Activated CD4-positive, alpha-beta T cell treated with anti-CD3 and anti-CD28 coated beads for 4 hours (primary cell): ENCODE measurements around the gene KRT86.
A peak's percentile ranks its signal among the peaks of the same experiment; 100 is the strongest.
"Not testable (repeated sequence)": the region's sequence is repeated elsewhere in the genome, so short reads cannot be mapped to it uniquely, and the experiment has no call there.

ENCODE experiments used
- DNase-seq, 2 donors: peaks; one replicate each; pipeline ENCODE4 v3.0.0-alpha.2; 2020

Gene KRT86

DNA sequence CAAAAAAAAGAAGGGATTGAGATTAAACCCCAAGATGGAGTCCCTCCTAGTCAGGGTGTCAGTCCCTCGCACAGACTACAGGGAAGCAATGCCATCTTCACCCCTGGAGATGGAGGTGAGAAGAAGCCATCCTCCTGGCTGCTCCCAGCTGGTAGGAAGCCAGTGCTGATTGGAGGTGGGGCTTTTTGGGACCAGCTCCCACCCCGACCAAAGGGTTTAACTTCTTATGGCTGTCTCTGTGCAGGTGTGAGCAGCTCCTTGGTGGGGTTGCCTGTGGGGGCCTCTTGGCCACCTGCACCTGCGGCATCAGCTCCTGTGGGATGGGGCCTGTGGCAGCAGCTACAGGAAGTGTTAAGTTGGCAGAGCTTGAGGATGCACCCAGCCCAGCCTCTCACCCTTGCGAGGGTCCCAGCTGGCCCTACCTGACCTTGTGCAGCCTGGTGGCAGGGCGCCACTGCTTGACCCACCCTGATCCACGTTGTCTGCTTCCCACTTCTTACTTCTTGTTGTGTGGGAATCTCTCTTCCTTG is 3.8 kb upstream of the KRT86 start:
- no peak for DNase-seq

DNA sequence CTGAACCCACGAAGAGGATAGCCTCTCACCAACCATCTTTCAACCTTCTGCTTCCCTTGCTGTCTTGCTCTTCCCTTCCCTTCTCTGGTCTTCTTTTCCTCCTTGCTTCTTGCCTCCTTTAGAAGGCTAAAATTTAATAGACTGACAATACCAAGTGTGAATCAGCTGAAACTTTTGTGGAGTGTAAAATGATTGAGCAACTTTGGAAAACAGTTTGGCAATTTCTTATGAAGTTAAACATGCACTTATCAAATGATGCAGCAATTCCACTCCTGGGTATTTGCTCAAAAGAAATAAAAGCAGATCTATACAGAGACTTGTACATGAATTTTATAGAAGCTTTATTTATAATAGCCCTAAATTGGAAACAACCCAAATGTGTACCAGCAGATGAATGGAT is 3.3 kb upstream of the KRT86 start:
- no peak for DNase-seq

GRCh38 chr12:52275686-52276085 is 1.2 kb downstream of the KRT86 start:
- DNase-seq: no peak

GRCh38 chr12:52277486-52278245 is 3.2 kb downstream of the KRT86 start:
- DNase-seq: no peak

- peak; percentile 41 to 68 for DNase-seq
Measured at GRCh38 chr12:52278575-52279421, 4.4 kb downstream of the KRT86 start.

DNA sequence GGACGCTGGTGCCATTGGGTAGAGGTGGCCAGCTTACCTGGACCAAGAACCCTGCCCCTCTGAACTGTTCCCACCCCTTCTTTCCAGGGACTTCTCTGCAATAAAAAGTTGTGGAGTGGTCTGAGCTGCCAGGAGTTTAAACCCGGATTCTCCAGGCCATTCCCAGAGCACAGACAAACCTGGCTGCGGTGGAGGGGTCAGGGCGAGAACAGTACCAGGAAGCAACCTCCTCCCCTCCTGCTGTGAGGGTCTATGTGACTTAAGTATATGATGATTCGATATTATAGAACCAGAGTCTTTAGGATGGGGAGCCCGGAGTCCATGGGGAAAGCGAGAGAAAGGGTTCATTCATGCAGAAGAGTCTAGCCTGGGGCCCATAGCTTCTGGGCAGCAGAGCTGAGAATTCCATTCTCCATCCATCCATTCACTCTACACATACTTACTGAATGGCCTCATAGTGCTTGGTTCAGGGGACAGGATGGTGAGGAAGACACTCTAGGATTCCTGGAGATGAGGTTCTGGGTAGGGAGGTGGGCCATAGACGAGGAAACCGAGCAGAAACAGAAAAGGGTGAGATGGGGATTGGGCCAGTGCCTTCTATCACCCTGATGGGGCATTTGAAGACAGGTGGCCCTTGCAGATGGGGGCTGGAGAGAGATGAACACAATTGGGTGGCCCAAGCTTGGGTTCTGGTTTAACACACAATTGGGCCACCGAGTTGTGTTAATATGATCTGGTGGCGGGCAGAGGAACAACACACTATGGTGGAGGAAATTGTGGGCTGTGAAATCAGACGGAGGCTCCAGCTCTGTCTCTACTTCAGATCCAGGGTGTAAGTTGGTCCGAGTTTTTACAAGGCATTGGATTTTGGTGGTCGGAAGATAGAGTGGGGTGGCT is 5.2 kb downstream of the KRT86 start:
- no peak for DNase-seq

DNA sequence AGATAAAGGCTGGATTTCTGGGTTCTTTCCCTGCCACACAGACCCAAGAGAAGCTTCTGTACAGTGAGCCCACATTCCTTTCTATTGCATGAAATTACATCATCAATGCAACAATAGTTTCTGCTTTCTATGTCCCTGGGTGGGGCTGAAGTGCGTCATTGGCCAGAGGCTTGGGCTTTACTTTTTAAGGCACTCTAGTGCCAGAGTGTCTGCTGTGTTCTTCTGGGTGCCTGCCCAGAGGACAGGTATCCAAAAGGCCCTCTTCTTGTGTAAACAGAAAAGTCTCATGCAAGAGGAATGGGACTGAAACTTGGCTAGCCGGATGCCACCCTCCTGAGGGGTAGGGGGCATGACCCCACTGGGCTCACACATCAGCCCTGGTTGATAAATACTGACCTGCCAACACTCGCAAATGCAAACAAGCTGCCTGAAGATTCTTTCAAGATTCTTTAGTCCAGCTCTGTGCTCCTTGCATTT is 5.9 kb downstream of the KRT86 start:
- DNase-seq: no peak

DNA sequence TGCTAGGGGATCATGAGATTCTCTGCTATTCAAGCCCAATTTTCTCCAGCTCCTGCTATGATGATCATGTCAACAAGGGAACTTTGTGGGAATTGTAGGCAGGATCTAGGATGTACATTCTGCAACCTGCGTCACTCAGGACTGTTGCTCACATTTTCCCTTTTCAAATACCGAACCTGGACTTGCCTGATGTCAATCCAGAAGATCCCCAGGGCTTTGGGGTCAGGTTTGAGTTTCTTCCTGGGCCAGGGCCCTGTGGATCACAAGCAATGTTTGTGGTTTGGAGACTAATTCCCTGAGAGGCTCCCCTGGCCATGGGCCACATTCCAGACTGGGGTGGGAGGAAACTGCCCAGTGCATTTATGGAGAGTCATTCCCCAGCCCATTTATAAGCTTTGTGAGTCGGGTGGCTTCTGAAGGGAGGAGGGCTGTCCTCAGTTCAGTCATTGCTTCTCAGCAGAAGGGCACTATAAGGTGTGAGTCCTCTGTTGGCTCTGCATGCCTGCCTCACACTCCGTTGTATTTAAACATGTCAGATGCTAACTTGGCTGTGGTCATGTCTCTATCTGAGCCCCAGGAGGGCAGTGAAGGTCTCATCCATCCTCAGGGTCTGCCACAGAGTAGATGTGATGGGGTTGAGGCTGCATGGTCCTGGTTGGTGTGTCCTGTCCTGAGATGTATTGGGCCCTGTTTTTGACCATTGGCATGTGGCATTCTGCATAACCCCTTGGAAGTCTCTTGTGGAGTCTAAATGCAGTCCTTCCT is 6.5 kb downstream of the KRT86 start:
- DNase-seq: no peak

DNA sequence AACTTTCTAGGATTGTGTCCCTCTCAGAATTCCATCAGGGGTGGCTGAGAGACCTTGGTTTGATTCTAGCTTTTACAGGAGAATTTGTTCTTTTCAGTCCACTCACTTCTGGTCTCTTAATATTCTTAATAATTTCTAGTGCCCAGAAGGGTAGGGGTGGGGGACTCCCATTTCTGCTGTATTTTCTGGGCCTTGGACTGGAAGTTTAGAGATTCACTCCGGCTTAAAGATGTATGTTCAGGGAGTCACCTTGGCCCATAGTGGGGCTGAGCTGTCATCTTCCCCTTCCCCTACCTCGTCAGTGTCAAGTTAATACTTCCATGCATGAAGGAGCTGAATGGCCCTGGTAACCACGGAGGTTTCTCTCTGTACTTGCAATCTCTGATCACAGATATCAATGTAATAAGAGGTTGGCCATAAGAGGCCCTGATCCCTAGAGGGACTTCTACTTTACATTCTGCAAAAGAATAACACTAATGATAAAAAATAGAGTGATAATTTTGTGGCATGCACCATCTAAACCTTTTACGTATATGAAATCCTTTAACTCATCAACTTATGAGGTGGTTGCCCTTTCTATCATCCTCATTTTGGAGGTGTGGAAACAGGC is 10.2 kb downstream of the KRT86 start:
- DNase-seq: no peak

GRCh38 chr12:52285172-52285745 is 10.8 kb downstream of the KRT86 start:
- no peak for DNase-seq

DNA sequence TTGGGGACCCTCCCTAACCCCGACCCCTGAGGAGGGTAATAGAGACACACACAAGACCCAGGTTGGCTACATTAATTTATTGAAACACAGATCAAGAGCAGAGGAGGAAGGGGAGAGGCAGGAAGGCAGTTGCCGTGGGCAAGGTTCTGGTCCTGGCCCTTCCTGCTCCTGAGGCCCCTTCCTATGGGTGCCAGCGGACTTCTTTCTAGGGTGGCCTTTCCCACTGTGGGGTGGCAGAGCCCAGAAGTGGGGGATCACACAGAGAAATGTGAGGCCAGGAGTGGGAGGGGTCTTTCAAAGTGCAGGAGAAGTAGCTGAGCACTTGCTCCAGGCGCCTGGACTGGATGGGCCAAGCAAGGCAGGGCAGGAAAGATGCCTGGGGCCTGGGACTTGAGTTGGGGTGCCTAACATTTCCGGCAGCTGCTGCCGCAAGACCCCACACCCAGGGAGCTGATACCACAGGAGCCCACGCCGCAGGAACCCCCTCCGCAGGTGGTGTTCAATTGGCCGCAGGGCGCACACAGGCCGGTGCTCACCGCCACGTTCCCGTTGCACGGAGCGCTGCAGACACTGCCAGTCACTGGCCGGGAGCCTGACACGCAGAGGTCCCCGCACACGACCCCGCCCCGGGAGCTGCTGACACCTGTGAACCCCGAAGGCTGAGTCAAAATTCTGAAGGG is 11.5 kb downstream of the KRT86 start:
- no peak for DNase-seq

DNA sequence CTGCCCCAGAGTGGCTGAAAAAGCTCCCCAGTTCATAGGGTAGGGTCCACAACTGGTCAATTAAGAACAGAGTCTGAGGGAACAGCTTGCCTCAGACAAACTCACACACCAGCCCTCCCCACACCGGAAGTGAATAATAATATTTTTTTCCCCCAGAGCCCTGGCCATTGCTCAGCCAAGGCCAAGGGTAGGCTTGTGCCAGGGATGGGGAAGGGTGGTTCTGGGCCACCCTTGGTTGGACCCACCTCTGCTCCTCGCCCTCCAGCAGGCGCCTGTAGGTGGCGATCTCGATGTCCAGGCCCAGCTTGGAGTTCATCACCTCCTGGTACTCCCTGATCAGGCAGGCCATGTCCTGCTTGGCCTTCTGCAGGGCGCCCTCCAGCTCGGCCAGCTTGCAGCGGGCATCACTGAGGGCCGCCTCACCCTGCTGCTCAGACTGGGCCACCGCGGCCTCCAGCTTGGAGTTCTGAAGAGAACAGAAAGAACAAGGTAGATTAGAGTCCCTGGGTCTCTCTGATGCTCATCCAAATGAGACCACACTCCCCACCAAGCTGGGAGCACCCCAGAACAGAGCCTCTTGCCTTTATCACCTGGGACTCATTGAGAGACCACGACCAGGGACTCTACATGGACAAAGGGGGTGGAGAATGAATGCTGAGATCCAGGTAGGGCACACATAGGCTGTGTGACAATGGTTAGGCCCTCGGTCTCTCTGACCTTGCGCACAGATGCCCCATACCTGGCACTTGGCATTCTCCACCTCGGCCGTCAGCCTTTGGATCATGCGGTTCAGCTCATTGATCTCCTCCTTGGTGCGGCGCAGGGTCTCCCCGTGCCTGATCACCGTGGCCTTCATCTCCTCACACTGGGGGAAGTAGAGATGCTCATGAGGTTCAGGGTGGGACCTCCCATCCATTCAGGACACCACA is 12.7 kb downstream of the KRT86 start:
- DNase-seq: not testable (repeated sequence)

- not testable (repeated sequence) for DNase-seq
Measured at GRCh38 chr12:52287816-52288805, 13.7 kb downstream of the KRT86 start.

GRCh38 chr12:52290483-52291134 is 16.2 kb downstream of the KRT86 start:
- DNase-seq: not testable (repeated sequence)

DNA sequence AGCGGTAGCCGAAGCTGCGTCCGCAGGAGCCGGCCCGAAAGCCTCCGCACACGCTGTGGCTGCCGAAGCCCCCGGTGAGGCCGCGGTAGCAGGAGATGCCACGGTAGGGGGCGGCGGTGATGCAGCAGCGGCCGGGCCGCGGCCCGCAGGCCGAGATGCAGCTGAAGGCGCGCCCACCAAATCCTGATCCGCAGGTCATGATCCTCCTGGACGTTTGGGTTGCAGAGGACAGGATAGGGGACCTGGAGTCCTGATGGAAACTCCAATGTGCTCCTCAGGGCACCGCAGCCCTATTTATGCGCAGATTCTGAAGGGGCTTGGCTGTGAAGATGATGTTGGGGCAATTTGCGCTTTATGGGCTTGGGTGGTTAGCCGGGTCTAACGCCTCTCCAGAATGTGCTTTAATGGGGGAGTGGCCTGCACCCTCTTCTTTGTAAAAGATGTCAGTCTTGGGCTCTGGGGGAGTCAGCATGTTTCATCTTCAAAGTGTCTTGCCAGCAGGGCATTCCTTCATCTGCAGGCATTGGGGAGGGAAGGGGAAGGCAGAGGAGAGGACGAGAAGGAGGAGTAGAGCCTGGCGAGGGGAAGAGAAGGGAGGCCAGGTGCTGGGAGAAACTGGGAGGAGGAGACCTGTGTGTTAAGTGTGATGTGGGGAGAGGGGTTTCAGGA is 17.0 kb downstream of the KRT86 start, which contains the start of gene KRT81:
Gene KRT81 (minus strand): TSS at position 268 of the 669 bp plus-strand sequence. CDS start 69 bp downstream, at position 199.
- DNase-seq: no peak

- DNase-seq: no peak
Measured at GRCh38 chr12:52293926-52294325, 19.5 kb downstream of the KRT86 start.

- DNase-seq: no peak
Measured at GRCh38 chr12:52294803-52295202, 20.4 kb downstream of the KRT86 start.
